ENCODE measurements around the gene PIGO. TPM values are rescaled to one million over a fixed set of nuclear protein-coding genes. Genes with fewer than 3 reads are reported as not detected.

The PIGO gene
- total and polyA plus RNA-seq, 2 experiments from 2014 or later: 11.2 to 18.9 TPM

GRCh38 chr9:35048511-35048910, 47.9 kb downstream of the PIGO start:
- H3K9me2 ChIP-seq (ENCODE audit: insufficient read depth): peaks cover 4% of the 10 kb centered on the region; the same call in 1 of the 2 replicates
- no peak overlapping the region for H3K27ac ChIP-seq (ENCODE audit: low read depth)
- H3K4me2 ChIP-seq: no peak overlapping the region
- DNase-seq (ENCODE audit: low spot score) (no peak), ATAC-seq (no peak)
- H3K79me2 ChIP-seq (replicated peaks; ENCODE audit: insufficient read depth): no peaks in the 10 kb centered on the region
- no peaks in the 10 kb centered on the region; the same call in none of the 2 replicates for H4K20me1 ChIP-seq (replicated peaks; ENCODE audit: insufficient read depth)
- Mint-ChIP-seq H3K27me3 (ENCODE audit: insufficient read depth, low read depth, poor library complexity) (peaks cover 8% of the 10 kb centered on the region), H3K4me1 (peaks cover 11% of the 10 kb centered on the region; the same call in 1 of the 3 replicates), H3K36me3 (ENCODE audit: low read depth) (peaks cover 53% of the 10 kb centered on the region), H3K27ac (no peak overlapping the region), H3K4me3 (no peak overlapping the region), H3K9me3 (no peaks in the 10 kb centered on the region)
- H3K36me3 ChIP-seq (ENCODE audit: insufficient read depth): peaks cover 9% of the 10 kb centered on the region; the same call in 1 of the 2 replicates
- no peaks in the 10 kb centered on the region for H3K27me3 ChIP-seq (ENCODE audit: insufficient read depth)
- H3F3A ChIP-seq (replicated peaks; ENCODE audit: low read depth): 0 out of 2 replicates have a peak, but pooled peaks cover 2% of the 10 kb centered on the region
- H2AFZ ChIP-seq: no peak overlapping the region
- no peak for TF ChIP-seq EZH2 (IDR thresholded peaks at IDR 0.05; ENCODE audit: low read depth, unreplicated experiment)
- TF ChIP-seq CREB1 (CRISPR knock-in tag; IDR thresholded peaks at IDR 0.05; ENCODE audit: low read depth): no peak
- no peak for TF ChIP-seq ZNF331 (CRISPR knock-in tag; IDR thresholded peaks at IDR 0.05; ENCODE audit: low read depth)
- TF ChIP-seq, protein P1, sequence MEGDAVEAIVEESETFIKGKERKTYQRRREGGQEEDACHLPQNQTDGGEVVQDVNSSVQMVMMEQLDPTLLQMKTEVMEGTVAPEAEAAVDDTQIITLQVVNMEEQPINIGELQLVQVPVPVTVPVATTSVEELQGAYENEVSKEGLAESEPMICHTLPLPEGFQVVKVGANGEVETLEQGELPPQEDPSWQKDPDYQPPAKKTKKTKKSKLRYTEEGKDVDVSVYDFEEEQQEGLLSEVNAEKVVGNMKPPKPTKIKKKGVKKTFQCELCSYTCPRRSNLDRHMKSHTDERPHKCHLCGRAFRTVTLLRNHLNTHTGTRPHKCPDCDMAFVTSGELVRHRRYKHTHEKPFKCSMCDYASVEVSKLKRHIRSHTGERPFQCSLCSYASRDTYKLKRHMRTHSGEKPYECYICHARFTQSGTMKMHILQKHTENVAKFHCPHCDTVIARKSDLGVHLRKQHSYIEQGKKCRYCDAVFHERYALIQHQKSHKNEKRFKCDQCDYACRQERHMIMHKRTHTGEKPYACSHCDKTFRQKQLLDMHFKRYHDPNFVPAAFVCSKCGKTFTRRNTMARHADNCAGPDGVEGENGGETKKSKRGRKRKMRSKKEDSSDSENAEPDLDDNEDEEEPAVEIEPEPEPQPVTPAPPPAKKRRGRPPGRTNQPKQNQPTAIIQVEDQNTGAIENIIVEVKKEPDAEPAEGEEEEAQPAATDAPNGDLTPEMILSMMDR (conservative IDR thresholded peaks at IDR 0.05; ENCODE audit: low read depth in 2 of 2): no peak
- TF ChIP-seq, protein P2, sequence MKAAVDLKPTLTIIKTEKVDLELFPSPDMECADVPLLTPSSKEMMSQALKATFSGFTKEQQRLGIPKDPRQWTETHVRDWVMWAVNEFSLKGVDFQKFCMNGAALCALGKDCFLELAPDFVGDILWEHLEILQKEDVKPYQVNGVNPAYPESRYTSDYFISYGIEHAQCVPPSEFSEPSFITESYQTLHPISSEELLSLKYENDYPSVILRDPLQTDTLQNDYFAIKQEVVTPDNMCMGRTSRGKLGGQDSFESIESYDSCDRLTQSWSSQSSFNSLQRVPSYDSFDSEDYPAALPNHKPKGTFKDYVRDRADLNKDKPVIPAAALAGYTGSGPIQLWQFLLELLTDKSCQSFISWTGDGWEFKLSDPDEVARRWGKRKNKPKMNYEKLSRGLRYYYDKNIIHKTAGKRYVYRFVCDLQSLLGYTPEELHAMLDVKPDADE (IDR thresholded peaks at IDR 0.05): no peak
- TF ChIP-seq, protein P3, sequence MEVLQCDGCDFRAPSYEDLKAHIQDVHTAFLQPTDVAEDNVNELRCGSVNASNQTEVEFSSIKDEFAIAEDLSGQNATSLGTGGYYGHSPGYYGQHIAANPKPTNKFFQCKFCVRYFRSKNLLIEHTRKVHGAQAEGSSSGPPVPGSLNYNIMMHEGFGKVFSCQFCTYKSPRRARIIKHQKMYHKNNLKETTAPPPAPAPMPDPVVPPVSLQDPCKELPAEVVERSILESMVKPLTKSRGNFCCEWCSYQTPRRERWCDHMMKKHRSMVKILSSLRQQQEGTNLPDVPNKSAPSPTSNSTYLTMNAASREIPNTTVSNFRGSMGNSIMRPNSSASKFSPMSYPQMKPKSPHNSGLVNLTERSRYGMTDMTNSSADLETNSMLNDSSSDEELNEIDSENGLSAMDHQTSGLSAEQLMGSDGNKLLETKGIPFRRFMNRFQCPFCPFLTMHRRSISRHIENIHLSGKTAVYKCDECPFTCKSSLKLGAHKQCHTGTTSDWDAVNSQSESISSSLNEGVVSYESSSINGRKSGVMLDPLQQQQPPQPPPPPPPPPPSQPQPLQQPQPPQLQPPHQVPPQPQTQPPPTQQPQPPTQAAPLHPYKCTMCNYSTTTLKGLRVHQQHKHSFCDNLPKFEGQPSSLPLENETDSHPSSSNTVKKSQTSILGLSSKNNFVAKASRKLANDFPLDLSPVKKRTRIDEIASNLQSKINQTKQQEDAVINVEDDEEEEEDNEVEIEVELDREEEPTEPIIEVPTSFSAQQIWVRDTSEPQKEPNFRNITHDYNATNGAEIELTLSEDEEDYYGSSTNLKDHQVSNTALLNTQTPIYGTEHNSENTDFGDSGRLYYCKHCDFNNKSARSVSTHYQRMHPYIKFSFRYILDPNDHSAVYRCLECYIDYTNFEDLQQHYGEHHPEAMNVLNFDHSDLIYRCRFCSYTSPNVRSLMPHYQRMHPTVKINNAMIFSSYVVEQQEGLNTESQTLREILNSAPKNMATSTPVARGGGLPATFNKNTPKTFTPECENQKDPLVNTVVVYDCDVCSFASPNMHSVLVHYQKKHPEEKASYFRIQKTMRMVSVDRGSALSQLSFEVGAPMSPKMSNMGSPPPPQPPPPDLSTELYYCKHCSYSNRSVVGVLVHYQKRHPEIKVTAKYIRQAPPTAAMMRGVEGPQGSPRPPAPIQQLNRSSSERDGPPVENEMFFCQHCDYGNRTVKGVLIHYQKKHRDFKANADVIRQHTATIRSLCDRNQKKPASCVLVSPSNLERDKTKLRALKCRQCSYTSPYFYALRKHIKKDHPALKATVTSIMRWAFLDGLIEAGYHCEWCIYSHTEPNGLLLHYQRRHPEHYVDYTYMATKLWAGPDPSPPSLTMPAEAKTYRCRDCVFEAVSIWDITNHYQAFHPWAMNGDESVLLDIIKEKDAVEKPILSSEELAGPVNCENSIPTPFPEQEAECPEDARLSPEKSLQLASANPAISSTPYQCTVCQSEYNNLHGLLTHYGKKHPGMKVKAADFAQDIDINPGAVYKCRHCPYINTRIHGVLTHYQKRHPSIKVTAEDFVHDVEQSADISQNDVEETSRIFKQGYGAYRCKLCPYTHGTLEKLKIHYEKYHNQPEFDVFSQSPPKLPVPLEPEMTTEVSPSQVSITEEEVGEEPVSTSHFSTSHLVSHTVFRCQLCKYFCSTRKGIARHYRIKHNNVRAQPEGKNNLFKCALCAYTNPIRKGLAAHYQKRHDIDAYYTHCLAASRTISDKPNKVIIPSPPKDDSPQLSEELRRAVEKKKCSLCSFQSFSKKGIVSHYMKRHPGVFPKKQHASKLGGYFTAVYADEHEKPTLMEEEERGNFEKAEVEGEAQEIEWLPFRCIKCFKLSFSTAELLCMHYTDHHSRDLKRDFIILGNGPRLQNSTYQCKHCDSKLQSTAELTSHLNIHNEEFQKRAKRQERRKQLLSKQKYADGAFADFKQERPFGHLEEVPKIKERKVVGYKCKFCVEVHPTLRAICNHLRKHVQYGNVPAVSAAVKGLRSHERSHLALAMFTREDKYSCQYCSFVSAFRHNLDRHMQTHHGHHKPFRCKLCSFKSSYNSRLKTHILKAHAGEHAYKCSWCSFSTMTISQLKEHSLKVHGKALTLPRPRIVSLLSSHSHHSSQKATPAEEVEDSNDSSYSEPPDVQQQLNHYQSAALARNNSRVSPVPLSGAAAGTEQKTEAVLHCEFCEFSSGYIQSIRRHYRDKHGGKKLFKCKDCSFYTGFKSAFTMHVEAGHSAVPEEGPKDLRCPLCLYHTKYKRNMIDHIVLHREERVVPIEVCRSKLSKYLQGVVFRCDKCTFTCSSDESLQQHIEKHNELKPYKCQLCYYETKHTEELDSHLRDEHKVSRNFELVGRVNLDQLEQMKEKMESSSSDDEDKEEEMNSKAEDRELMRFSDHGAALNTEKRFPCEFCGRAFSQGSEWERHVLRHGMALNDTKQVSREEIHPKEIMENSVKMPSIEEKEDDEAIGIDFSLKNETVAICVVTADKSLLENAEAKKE (CRISPR knock-in tag; IDR thresholded peaks at IDR 0.05): no peak
- TF ChIP-seq ZNF114 (CRISPR knock-in tag; IDR thresholded peaks at IDR 0.05): no peak
- TF ChIP-seq NANOG (IDR thresholded peaks at IDR 0.05; ENCODE audit: borderline replicate concordance): no peak
- no peaks in the 10 kb centered on the region for H3K4me1 ChIP-seq (ENCODE audit: insufficient read depth)
- H3K4me3 ChIP-seq: no peak overlapping the region

All from GM23338 (cell line).